GM18909 (cell line): ENCODE results near the gene SAXO1.
A peak's percentile ranks its signal among the peaks of the same experiment; 100 is the strongest.
"Not testable (repeated sequence)": the region's sequence is repeated elsewhere in the genome, so short reads cannot be mapped to it uniquely, and the experiment has no call there.

Experiments used
- ATAC-seq: cut with Tn5 transposase; IDR thresholded peaks from one replicate; pipeline ENCODE4 v1.9.1; 2021; ENCODE audit warnings: mild to moderate bottlenecking; ENCODE audit not compliant: unreplicated experiment, poor library complexity

SAXO1 gene

GRCh38 chr9:19033015-19033414 lies at the start of gene SAXO1:
Gene SAXO1, minus strand, starts transcription at chr9:19033209. Its CDS starts 301 bp downstream, at chr9:19032908.
- no peak for ATAC-seq

GRCh38 chr9:19074836-19075235 lies 41.8 kb upstream of the SAXO1 start:
- ATAC-seq = no peak

DNA sequence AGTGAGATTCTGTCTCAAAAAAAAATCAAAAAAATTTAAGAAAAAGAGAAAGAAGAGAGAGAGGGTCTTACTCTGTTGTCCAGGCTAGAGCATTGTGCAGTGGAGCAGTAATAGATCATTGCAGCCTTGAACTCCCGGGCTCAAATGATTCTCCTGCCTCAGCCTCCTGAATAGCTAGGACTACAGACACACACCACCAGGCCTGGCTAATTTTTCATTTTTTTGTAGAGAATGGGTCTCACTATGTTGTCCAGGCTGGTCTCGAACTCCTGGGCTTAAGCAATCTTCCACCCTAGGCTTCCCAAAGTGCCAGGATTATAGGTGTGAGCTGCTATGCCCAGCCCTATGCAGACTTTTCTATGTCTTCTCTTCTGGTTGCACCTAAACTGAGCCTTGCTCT lies 41.2 kb upstream of the SAXO1 start:
- ATAC-seq = no peak

DNA sequence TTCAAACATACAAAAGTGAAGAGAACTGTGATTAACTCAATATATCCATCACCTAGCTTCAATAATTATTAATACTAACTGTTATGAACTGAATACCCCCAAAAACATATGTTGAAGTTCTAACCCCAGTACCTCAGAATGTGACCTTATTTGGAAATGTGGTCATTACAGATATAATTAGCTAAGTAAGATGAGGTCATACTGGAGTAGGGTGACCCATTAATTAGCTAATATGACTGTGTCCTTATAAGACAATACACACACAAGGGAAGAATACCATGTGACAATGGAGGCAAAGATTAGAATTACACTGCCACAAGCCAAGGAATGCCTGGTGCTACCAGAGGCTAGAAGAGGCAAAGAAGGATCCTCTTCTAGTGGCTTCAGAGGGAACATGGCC lies 24.0 kb upstream of the SAXO1 start:
- ATAC-seq = no peak

DNA sequence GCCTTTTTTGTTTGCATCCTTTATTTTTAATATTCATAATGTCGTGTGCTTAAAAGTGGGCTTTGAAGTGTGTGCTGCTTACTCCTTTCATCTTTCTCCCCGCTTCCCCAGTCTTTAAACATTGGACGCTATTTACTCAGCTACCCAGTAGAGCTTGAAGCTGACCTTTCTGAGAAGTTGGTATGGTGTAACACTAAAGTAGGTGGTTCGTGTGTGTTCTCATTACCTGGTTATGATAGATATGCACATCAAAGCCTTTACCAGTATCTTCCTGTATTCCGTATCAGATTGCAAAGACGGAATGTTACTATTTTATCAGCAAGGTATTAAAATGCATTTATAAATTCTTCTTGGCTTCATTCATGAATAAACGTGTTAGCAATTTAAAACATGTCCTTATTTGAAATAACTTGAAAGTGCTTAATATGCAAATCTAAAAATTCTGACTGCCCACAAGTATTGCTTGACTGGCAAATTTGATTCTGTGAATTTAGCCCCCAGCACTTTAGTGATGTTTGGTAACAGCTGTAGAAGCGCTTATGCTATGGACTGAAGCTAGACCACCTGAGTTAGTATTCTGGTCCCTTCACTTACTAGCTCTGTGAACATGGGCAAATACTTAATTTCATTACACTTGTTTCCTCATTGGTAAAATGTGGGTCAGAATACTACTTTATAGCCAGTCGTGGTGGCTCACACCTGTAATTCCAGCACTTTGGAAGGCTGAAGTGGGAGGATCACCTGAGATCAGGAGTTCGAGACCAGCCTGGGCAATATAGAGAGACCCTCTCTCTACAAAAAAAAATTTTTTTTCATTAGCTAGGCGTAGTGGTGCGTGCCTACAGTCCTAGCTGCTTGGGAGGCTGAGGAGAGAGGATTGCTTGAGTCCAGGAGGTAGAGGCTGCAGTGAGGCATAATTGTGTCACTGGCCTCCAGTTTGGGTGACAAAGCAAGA lies 17.9 kb upstream of the SAXO1 start:
- no peak for ATAC-seq

DNA sequence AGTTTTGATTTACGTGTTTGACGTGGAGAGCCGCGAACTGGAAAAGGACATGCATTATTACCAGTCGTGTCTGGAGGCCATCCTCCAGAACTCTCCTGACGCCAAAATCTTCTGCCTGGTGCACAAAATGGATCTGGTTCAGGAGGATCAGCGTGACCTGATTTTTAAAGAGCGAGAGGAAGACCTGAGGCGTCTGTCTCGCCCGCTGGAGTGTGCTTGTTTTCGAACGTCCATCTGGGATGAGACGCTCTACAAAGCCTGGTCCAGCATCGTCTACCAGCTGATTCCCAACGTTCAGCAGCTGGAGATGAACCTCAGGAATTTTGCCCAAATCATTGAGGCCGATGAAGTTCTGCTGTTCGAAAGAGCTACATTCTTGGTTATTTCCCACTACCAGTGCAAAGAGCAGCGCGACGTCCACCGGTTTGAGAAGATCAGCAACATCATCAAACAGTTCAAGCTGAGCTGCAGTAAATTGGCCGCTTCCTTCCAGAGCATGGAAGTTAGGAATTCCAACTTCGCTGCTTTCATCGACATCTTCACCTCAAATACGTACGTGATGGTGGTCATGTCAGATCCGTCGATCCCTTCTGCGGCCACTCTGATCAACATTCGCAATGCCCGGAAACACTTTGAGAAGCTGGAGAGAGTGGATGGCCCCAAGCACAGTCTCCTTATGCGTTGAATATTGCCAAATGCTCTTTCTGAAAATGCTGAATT lies 17.1 kb upstream of the SAXO1 start:
- no peak for ATAC-seq

DNA sequence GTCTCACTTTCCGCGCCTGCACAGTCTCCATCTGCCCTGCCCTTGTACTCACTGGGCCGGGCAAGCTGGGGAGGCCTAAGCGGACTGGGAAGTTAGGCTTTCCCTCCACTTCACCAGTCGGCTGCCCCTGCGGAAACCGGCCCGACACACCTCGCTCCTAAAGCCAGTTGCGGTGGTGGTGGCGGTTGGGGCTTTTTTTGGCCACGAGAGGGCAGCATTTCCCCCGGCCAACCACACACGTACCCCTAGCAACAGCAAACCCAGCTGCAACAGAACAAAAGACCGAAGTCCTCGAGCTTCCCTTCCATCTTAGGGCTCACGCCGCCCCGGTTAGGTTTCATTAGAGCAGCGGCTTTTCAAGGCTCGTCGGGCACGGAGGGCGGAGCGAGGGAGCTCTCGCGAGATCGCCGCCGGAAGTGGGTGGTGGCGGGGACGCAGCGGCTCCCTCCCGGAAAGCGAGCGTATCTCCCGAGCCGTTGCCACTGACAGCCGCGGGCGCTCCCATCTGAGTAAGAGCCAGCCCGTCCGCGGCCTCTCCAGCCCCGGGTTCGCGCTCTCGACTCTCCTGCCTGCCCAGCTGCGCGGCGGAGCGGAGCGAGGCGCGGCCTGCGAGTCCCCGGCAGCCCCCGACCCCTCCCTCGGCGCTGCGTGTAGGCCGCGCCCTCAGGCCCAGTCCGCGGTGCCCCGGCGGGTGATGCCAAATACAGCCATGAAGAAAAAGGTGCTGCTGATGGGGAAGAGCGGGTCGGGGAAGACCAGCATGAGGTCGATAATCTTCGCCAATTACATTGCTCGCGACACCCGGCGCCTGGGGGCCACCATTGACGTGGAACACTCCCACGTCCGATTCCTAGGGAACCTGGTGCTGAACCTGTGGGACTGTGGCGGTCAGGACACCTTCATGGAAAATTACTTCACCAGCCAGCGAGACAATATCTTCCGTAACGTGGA lies 16.2 kb upstream of the SAXO1 start, which contains the start of gene RRAGA:
Gene RRAGA, plus strand, starts transcription at position 462 of the 951 bp plus-strand sequence. Its CDS starts 233 bp downstream, at position 695.
- ATAC-seq = peak; percentile 92

DNA sequence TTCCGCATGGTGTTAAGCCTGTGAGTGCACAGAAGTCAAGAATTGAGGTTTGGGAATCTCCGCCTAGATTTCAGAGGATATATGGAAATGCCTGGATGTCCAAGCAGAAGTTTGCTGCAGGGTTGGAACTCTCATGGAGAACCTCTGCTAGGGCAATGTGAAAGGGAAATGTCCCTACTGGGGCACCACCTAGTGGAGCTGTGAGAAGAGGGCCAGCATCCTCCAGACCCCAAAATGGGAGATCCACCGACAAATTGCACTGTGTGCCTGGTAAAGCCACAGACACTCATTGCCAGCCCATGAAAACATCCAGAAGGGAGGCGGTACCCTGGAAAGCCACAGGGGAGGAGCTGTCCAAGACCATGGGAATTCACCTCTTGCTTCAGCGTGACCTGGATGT lies 3.6 kb upstream of the SAXO1 start:
- ATAC-seq = no peak

GRCh38 chr9:19032406-19032805 lies 603 bp downstream of the SAXO1 start:
- no peak for ATAC-seq

- ATAC-seq = no peak
These were observed 2.1 kb downstream of the SAXO1 start for GRCh38 chr9:19030899-19031298.

GRCh38 chr9:19028835-19029451 lies 4.1 kb downstream of the SAXO1 start:
- ATAC-seq = peak; percentile 58

DNA sequence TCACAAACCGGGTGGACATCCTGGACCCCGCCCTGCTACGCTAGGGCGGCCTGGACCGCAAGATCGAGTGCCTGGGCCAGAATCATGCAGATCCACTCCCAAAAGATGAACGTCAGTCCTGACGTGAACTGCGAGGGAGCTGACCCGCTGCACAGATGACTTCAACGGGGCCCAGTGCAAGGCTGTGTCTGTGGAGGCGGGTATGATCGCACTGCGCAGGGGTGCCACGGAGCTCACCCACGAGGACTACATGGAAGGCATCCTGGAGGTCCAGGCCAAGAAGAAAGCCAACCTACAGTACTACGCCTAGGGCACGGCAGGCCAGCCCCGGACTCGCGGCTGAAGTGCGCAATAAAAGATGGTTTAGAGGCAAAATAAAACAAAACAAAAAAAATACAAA lies 5.2 kb downstream of the SAXO1 start:
- no peak for ATAC-seq

GRCh38 chr9:19026375-19026774 lies 6.6 kb downstream of the SAXO1 start:
- no peak for ATAC-seq

- ATAC-seq = no peak
These were observed 9.9 kb downstream of the SAXO1 start for GRCh38 chr9:19023078-19023477.

DNA sequence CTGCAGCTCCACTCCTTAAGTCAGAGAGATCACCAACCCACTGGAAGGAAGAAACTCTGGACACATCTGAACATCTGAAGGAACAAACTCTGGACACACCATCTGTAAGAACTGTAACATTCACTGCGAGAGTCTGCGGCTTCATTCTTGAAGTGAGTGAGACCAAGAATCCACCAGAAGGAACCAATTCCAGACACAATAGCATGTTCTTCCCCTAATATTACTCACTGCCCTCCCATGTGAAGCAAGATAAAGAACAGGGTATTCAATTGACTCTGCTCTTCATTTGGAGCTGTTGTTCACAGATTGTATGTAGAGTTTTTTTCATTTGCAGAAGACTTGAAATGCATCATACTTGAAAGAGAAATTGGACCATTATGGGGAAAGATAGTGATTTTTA lies 10.8 kb downstream of the SAXO1 start:
- no peak for ATAC-seq

DNA sequence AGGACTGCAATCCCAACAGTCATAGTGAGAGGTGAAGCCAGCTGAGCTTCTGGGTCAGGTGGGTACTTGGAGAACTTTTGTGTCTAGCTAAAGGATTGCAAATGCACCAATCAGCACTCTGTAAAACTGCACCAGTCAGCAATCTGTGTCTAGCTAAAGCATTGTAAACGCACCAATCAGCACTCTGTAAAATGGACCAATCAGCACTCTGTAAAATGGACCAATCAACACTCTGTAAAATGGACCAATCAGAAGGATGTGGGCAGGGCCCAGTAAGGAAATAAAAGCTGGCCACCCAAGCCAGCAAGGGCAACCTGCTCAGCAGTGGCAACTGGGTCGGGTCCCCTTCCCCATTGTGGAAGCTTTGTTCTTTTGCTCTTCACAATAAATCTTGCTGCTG lies 11.4 kb downstream of the SAXO1 start:
- not testable (repeated sequence) for ATAC-seq

- ATAC-seq = no peak
These were observed 12.0 kb downstream of the SAXO1 start for GRCh38 chr9:19020886-19021455.

GRCh38 chr9:19018201-19018600 lies 14.8 kb downstream of the SAXO1 start:
- ATAC-seq = no peak

DNA sequence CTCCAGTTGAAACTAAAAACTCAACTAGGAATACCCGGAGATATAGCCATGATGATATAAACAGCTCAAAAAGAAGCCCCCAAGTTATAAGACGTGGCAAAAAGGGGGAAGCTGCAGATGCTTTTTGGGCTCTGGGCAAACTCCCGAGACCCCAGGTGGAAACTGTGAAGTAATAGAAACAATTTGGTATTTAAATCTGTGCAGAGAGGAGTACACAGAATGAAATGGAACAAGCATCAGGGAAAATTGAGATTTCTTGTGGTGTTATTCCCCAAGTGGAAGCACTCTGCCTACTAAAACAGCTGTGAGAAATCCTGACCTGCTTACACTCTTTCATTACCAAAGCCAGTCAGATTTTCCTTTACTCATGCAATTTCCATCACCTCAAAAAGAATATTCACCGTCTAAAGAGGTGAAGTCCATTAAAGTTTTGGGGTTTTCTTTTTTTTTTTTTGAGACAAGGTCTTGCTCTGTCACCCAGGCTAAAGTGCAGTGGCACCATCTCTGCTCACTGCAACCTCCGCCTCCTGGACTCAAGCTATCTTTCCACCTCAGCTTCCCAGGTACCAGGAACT lies 23.5 kb downstream of the SAXO1 start:
- ATAC-seq = no peak
